GM12874 (cell line): Measurements from ENCODE around the gene KDM6B.
A peak's percentile ranks its signal among the peaks of the same experiment; 100 is the strongest.

ENCODE experiments used
- TF ChIP-seq, protein P1 (sequence below): IDR thresholded peaks from 2 replicates; pipeline ENCODE4 v1.5.1; 2011; ENCODE audit warnings: low read depth, mild to moderate bottlenecking, control low read depth, low read length, moderate library complexity; ENCODE audit not compliant: insufficient read depth

Gene KDM6B

DNA sequence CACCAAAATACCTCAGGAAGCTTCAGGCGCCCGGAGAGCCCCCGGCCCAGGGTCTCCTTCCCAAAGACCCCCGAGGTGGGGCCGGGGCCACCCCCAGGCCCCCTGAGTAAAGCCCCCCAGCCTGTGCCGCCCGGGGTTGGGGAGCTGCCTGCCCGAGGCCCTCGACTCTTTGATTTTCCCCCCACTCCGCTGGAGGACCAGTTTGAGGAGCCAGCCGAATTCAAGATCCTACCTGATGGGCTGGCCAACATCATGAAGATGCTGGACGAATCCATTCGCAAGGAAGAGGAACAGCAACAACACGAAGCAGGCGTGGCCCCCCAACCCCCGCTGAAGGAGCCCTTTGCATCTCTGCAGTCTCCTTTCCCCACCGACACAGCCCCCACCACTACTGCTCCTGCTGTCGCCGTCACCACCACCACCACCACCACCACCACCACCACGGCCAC is 14.1 kb downstream of the KDM6B start:
- TF ChIP-seq, protein P1, sequence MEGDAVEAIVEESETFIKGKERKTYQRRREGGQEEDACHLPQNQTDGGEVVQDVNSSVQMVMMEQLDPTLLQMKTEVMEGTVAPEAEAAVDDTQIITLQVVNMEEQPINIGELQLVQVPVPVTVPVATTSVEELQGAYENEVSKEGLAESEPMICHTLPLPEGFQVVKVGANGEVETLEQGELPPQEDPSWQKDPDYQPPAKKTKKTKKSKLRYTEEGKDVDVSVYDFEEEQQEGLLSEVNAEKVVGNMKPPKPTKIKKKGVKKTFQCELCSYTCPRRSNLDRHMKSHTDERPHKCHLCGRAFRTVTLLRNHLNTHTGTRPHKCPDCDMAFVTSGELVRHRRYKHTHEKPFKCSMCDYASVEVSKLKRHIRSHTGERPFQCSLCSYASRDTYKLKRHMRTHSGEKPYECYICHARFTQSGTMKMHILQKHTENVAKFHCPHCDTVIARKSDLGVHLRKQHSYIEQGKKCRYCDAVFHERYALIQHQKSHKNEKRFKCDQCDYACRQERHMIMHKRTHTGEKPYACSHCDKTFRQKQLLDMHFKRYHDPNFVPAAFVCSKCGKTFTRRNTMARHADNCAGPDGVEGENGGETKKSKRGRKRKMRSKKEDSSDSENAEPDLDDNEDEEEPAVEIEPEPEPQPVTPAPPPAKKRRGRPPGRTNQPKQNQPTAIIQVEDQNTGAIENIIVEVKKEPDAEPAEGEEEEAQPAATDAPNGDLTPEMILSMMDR: no peak

DNA sequence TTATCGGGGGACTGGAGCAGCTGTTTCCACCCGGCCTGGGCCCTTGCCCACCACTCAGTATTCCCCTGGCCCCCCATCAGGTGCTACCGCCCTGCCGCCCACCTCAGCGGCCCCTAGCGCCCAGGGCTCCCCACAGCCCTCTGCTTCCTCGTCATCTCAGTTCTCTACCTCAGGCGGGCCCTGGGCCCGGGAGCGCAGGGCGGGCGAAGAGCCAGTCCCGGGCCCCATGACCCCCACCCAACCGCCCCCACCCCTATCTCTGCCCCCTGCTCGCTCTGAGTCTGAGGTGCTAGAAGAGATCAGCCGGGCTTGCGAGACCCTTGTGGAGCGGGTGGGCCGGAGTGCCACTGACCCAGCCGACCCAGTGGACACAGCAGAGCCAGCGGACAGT is 14.7 kb downstream of the KDM6B start:
- TF ChIP-seq, protein P1: no peak

DNA sequence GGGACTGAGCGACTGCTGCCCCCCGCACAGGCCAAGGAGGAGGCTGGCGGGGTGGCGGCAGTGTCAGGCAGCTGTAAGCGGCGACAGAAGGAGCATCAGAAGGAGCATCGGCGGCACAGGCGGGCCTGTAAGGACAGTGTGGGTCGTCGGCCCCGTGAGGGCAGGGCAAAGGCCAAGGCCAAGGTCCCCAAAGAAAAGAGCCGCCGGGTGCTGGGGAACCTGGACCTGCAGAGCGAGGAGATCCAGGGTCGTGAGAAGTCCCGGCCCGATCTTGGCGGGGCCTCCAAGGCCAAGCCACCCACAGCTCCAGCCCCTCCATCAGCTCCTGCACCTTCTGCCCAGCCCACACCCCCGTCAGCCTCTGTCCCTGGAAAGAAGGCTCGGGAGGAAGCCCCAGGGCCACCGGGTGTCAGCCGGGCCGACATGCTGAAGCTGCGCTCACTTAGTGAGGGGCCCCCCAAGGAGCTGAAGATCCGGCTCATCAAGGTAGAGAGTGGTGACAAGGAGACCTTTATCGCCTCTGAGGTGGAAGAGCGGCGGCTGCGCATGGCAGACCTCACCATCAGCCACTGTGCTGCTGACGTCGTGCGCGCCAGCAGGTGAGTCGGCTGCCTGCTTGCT is 15.2 kb downstream of the KDM6B start:
- TF ChIP-seq, protein P1: no peak

DNA sequence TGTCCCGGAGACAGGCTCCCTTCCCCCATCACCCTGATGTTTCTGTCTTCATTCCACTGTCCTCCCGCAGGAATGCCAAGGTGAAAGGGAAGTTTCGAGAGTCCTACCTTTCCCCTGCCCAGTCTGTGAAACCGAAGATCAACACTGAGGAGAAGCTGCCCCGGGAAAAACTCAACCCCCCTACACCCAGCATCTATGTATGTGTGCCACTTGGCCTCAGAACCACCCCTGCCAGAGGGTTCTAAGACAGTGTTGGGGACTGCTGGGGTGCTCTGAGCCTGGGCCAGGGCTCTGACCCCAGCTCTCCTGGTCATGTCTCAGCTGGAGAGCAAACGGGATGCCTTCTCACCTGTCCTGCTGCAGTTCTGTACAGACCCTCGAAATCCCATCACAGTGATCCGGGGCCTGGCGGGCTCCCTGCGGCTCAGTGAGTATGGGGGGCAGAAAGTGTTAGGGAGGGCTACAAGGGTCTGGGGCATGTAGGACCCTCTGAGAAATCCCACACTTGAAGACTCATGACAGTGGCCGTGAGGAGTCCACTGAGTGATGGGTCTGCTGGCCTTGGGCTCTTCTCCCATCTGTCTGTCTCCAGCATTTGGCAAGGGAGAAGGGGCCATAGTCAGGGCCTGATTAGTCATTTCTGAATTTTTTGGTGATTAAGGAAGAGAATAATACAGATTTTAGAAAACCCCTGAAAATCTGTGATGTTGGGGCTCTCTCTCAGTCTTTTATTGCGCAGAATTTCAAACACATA is 15.9 kb downstream of the KDM6B start:
- TF ChIP-seq, protein P1: no peak

DNA sequence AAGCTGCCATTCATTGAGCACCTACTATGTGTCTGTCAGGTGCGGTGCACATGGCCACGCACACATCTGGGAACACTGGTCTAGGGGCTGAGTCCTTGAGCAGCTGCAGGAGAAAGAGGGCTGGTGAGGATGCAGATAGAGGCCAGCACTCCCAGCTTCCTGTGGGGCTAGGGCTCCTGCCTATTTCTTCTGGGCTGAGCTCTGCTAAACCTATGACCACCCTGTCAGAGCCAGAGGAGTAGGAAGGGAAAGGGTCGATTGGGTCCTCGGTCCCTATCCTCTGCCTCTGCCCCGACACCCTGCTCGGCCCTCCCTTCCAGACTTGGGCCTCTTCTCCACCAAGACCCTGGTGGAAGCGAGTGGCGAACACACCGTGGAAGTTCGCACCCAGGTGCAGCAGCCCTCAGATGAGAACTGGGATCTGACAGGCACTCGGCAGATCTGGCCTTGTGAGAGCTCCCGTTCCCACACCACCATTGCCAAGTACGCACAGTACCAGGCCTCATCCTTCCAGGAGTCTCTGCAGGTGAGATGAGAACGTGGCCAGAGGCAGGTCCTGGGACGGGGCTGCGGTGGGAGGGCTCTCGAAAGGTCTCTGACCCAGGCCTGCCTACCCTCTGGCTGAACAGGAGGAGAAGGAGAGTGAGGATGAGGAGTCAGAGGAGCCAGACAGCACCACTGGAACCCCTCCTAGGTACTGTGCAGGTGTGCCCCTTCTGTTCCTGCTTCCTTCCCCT is 16.9 kb downstream of the KDM6B start:
- TF ChIP-seq, protein P1: no peak

DNA sequence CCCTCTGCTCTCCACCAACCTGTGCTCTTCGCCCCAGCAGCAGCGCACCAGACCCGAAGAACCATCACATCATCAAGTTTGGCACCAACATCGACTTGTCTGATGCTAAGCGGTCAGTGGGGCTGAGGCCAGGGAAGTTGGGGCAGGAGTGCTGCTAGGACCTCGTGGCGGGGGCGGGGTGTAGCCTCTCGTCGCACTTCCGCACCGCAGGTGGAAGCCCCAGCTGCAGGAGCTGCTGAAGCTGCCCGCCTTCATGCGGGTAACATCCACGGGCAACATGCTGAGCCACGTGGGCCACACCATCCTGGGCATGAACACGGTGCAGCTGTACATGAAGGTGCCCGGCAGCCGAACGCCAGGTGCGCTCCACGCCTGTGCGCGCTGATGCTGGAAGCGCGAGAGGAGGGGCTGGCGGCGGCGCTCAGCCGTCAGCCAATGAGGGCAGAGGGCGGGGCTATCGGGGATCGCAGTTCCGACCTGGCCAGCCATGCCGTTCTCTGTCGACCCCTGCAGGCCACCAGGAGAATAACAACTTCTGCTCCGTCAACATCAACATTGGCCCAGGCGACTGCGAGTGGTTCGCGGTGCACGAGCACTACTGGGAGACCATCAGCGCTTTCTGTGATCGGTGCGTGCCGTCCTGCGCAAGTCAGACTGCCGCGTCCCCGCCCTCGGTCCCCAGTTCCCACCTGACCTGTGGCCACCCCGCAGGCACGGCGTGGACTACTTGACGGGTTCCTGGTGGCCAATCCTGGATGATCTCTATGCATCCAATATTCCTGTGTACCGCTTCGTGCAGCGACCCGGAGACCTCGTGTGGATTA is 17.6 kb downstream of the KDM6B start:
- TF ChIP-seq, protein P1: peak; percentile 99

DNA sequence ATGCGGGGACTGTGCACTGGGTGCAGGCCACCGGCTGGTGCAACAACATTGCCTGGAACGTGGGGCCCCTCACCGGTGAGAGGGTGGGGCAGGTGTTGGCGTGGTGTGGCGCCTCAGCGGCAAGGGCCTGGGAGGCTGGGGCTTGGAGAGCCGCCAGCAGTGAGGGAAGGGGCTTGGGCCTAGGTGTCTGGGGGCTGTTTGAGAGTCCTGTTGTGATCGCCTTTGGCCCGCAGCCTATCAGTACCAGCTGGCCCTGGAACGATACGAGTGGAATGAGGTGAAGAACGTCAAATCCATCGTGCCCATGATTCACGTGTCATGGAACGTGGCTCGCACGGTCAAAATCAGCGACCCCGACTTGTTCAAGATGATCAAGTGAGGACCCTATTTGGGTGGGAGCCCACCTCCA is 18.2 kb downstream of the KDM6B start:
- TF ChIP-seq, protein P1: no peak
